SHP77 treated with DMSO at 0.1 percent for 48 hours (cell line): ENCODE data around the gene PNLIPRP1.

Experiments used
- DNase-seq: peaks from one replicate; lab custom pipeline; 2025; lab: John Stamatoyannopoulos, UW

The PNLIPRP1 gene

DNA sequence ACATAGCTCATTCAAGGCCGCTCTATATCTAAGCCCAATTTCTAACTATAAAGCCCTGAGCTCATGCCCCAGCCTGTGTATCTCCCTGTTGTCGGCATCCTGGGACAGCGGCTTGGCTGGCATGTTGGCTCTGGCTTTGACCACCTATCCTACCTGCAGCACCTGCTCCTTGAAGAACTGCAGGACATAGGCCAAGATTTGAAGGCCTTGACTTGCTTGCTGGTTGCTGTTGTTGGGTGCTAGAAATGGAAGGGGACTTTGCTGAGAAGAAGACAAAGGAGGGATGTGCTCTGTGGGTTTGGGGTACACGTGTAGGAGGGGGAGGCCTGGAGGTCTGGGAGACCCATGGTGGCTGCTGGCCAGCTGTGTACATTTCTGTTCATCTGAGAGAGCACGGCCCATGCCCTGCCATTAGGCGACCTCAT lies 41.1 kb downstream of the PNLIPRP1 start:
- DNase-seq = no peak

DNA sequence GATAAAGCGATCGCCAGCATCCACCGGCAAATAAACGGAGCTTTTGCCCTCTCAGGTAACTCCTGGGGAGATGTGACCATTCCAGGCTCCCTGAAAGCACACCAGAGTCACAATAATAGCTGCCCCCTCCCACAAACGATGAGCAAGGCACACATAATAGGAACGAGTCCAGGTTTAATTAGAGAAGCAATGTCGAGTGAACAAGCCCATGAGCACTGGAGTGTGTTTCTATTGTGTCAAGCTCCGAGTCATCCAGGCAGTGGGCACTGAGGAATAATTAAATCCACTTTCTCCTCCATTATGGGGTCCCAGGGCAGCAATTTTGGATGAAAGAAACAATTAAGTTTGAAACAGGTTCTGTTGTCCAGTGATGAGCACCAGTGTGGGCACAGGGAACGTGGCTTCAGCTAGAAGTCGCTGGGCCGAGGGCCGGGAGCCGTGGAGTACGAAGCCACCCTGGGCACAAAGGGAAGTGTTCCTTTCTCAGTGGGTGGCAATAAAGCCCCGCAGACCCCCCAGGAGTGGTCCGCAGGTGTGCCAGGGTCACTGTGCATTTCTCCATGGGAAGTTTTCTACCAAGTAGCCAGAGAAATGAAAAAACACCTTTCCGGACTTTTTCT lies 41.9 kb downstream of the PNLIPRP1 start:
- DNase-seq = no peak

DNA sequence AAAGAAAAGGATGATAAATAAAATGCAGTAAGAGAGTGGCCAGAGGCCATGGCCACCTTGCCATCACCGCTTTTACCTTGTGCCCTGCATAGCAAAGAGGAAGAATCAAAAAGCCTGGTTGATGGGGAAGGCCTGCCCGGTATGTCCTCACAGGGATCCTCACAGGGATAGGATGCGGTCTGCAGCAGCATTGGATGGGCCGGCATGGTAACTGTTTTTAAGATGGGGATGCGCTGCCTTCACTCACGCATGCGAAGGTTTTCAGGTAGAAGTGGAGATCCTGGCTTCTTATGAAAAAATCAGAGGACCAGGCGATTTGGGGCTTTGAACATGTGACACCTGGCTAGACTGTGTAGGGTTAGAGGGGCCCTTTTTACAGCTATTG lies 42.4 kb downstream of the PNLIPRP1 start:
- DNase-seq = no peak

DNA sequence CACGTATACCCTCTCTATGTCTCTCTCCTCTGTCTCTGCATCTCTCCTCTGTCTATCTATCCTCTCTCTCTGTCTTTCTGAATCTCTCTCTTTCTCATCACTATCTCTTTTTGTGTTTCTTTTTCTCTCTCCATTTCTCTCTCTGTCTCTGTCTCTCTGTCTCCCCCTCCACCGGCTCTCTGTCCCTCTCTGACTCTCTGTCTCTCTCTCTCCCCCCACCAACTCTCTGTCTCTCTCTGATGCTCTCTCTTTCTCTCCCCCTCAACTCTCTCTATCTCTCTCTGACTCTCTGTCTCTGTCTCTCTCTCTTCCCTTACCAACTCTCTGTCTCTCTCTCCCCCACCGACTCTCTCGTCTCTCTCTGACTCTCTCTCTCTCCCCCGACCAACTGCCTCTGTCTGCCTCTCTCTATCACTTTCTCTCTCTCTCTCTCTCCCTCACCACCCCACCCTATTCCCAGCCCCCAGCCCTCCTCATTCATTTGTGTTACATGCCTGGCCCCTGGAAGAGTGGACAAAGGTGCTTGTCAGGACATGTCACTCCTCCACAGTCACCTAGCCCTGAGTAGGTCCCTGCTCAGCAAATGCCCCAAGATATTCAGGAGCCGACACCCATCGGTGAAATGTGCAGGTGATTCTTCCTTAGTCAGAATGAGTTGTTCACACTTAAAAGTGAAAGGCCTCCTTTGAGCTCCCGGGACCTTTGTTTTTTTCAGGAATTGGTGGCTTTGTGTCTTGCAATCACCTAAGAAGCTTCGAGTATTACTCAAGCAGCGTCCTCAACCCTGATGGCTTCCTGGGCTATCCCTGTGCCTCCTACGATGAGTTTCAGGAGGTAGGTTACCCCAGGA lies 43.6 kb downstream of the PNLIPRP1 start:
- no peak for DNase-seq

DNA sequence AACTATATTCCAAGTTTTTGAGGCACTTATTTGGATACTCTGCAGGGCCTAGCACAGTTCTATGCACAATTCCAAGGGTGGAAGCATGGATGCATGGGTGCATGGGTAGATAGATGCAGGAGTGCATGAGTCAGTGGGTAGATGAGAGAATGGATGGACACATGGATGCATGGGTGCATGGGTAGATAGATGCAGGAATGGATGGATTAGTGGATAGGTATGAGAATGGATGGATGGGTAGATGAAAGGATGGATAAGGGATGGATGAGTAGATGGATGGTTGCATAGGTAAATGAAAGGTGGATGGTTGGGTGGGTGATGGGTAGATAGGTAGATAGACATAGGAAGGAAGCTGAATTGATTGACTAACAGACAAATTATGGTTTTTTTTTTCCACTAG lies 45.6 kb downstream of the PNLIPRP1 start:
- DNase-seq = no peak

DNA sequence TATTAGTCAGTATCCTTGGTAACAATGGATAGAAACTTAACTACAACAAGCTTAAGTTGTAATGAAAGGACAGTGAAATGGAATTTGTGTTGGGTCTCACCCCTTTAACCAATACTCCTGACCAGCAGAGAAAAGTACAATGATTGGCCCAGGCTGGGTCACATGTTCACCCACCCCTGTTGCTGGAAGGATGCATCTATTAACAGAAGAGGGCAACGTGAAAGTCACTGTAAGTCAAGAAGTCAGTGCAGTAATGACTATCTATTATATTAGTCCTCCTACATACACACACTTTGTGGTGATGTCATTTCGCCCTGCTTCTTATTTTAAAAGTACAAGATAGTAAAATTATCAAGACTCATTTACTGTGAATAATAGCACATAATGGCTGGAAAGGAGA lies 46.2 kb downstream of the PNLIPRP1 start:
- DNase-seq = no peak

DNA sequence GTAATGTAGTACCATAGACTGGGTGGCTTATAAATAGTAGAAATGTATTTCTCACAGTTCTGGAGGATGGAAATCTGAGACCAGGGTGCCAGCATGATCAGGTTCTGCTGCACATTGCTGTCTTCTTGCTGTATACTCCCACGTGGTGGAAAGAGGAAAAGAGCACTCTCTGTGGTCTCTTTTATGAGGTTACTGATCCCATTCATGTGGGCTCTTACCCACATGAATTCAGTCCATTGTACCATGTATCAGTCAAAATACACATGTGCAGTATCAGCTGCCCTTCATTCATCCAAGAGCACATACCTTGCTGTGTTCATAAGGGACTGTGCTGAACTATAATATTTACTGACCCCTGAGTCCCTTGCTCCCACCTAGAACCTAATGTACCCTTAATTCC lies 47.1 kb downstream of the PNLIPRP1 start:
- no peak for DNase-seq

DNA sequence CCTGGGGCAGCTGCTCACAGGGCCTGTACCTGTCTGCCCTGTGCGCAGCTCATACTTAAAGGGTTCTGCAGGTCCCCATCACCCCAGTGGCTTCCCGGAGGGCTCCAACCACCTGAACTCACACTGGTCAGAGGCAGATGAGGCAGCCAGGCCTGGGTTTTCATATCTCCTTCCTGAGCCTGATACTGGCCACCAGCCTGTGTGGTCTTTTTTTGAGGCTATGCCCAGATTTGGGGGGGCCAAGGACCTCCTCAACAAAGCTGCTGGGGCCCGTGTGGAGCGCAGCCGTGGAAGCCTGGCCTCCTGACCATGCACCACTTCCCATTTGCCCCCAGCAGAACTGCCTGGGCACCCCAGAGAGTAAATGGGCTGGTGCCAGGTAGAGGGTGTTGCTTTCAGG lies 55.7 kb downstream of the PNLIPRP1 start:
- no peak for DNase-seq

DNA sequence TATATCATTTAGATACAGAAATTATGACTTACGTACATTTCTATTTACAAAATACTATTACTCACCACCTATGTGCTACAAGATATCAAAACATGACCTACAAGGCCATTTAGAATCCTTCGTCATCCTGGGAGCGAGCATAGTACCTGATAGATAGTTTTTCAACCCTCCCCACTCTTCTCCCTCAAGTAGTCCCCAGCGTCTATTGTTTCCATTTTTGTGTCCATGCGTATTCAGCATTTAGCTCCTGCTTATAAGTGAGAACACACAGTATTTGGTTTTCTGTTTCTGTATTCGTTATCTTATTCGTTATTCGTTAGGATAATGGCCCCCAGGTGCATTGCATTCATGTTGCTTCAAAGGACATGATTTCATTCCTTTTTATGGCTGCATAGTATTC lies 58.1 kb downstream of the PNLIPRP1 start:
- no peak for DNase-seq

DNA sequence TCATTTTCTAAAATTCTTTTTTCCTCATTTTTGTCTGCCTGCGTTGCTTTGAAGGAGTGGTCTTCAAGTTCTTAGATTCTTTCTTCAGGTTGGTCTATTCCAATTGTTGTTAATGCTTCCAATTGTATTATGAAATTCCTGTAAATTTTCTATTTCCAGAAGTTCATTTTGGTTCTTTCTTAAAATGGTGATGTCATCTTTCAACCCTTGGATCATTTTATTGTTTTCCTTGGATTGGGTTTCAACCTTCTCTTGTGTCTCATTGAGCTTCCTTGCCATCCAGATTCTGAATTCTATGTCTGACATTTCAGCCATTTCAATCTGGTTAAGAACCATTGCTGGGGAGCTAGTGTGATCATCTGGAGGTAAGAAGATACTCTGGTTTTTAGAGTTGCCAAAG lies 63.1 kb downstream of the PNLIPRP1 start:
- no peak for DNase-seq

DNA sequence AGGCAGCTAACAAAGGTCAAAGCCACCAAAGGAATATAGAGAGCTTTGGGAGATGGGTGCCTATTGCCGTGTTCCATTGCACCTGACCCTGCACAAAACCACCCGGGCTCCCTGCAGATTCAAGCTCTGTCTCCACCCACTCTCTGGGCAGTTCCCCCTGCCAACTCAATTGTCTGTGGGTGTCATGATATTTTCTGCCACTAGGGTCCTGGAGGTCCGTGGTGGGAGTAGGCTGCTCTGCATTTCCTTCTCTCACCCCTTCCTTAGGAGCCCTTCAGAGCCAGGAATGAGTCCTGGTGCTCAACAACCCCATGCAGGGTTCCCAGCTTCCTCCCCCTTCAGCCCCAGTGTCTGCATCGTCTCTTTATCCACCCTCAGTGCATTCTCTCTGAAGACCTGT lies 64.1 kb downstream of the PNLIPRP1 start:
- no peak for DNase-seq

DNA sequence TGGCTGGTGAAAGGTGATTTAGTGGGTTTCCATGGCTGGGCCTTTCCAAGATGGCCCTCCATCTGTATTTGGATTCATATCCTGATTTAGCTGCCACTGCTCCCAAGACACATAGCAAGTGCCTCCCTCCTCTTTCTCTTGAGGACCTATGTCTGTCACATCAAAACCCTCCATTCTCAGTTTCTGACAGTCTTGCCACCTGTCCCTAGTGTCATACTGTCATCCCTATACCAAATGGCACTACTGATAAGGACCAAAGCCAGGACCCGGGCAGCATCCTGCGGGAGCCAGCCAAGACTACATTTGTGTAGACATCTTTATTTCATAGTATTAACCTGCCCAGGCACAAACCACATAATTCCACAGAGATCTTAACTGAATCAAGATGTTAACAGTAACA lies 64.8 kb downstream of the PNLIPRP1 start:
- no peak for DNase-seq

DNA sequence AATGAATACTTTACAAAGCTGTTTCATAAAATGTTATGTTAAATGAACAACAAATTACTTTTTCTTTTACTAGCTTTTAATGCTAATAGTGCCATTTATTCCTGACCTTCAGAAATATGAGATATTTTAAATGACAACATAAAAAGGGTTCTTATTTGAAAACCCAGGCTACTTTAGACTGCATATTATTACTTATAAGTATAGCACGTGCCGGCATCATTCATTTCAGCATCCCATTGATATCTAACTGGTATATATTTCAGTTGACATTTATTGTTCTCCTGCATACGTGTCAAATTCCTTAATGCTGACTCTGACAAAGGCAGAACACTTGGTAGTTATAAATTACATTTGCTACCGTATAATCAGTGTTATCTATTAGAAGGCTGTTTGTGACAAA lies 65.3 kb downstream of the PNLIPRP1 start:
- DNase-seq = no peak

DNA sequence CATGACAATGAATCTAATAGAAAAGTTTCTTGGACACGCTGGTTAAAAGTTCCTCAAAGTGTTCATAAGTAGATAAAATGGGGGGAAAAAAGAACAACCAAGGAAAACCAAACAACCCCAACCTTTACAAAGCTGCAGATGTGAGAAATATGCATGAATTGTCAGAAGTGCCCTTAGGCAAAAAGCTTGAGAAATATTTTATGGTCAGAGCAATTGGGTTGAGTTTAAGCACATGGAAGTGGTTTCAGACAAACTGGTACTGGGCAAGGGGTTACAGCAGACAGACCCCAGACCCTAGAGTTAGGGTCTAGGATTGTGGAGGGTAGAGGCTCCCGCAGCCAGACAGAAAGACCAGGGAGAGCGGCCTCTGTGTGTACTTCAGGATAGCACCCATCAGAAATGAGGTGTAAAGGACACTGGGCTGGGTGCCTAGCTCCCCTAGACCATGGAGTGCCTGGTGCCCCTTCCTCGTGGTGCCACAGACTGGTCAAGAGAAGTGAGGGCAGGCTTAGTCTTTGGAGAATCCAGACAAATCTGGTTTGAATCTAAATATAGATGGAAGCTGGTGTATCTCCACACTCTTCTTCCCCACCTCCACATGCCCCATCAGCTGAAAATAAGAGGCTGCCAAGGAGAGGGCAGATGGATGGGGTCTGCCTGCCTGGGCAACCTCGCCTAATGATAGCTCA lies 67.2 kb downstream of the PNLIPRP1 start:
- DNase-seq = no peak
